Neural progenitor cell (in vitro differentiated cells): ENCODE measurements around the gene JADE3. TPM values are rescaled to one million over a fixed set of nuclear protein-coding genes. Genes with fewer than 3 reads are reported as not detected.

Source experiments
- DNase-seq: peaks from one replicate; pipeline ENCODE4 v3.0.0-alpha.2; 2016; ENCODE audit warnings: low spot score
- H2AFZ ChIP-seq: fragments of 200-600 bp; sonication (generic); replicated peaks from 2 replicates; pipeline ENCODE4 v1.6.1; 2016; ENCODE audit warnings: antibody characterized with exemption
- H3F3A ChIP-seq: fragments of 200-600 bp; sonication (generic); 2 replicates; pipeline ENCODE4 v1.6.1; 2016; ENCODE audit warnings: antibody characterized with exemption, low read depth
- H3K27ac ChIP-seq: fragments of 200-600 bp; sonication (generic); 2 replicates; pipeline ENCODE4 v1.5.1; 2016; ENCODE audit warnings: mild to moderate bottlenecking
- H3K27me3 ChIP-seq: fragments of 200-600 bp; sonication (generic); 2 replicates; pipeline ENCODE4 v1.6.1; 2016; ENCODE audit warnings: mild to moderate bottlenecking, moderate library complexity
- H3K36me3 ChIP-seq: fragments of 200-600 bp; sonication (generic); 2 replicates; pipeline ENCODE4 v1.5.1; 2016
- H3K4me1 ChIP-seq: fragments of 200-600 bp; sonication (generic); 2 replicates; pipeline ENCODE4 v1.6.1; 2016; ENCODE audit warnings: mixed run types
- H3K4me2 ChIP-seq: fragments of 200-600 bp; sonication (generic); 2 replicates; pipeline ENCODE4 v1.6.1; 2016
- H3K4me3 ChIP-seq: fragments of 200-600 bp; sonication (generic); 2 replicates; pipeline ENCODE4 v1.5.1; 2016
- H3K79me2 ChIP-seq: fragments of 200-600 bp; sonication (generic); 2 replicates; pipeline ENCODE4 v1.6.1; 2016; ENCODE audit warnings: low read depth
- H3K9ac ChIP-seq: fragments of 200-600 bp; sonication (generic); 2 replicates; pipeline ENCODE4 v1.6.1; 2016
- H3K9me3 ChIP-seq: fragments of 200-600 bp; sonication (generic); 2 replicates; pipeline ENCODE4 v1.5.1; 2016; ENCODE audit warnings: low read depth
- H4K20me1 ChIP-seq: fragments of 200-600 bp; sonication (generic); 2 replicates; pipeline ENCODE4 v1.6.1; 2016; ENCODE audit warnings: low read depth
- H3K27ac Mint-ChIP-seq: 3 replicates; pipeline ENCODE4 v1.8.0; 2021; ENCODE audit warnings: mixed read lengths
- H3K27me3 Mint-ChIP-seq: 2 replicates; pipeline ENCODE4 v1.8.0; 2022; ENCODE audit warnings: low read depth, mild to moderate bottlenecking, inconsistent platforms, moderate library complexity, mixed read lengths; ENCODE audit not compliant: insufficient read depth
- H3K36me3 Mint-ChIP-seq: 3 replicates; pipeline ENCODE4 v1.8.0; 2021; ENCODE audit warnings: mixed read lengths
- H3K4me1 Mint-ChIP-seq: 3 replicates; pipeline ENCODE4 v1.8.0; 2021; ENCODE audit warnings: mixed read lengths
- H3K4me3 Mint-ChIP-seq: 3 replicates; pipeline ENCODE4 v1.8.0; 2021; ENCODE audit warnings: mild to moderate bottlenecking, moderate library complexity, mixed read lengths
- H3K9me3 Mint-ChIP-seq: 3 replicates; pipeline ENCODE4 v1.8.0; 2020; ENCODE audit warnings: mixed read lengths
- EZH2 ChIP-seq: fragments of 200-600 bp; sonication (generic); IDR thresholded peaks from 2 replicates; pipeline ENCODE4 v1.6.1; 2017; ENCODE audit warnings: antibody characterized with exemption, mild to moderate bottlenecking, moderate library complexity
- EZH2phosphoT487 ChIP-seq: fragments of 200-600 bp; sonication (generic); IDR thresholded peaks from 2 replicates; pipeline ENCODE4 v1.6.1; 2017; ENCODE audit warnings: antibody characterized with exemption
- total RNA-seq: library from RNA; depleted of rRNA; stranded (reverse); fragments of >200 nt; gene quantifications from 2 replicates; pipeline ENCODE4 v1.2.3, GENCODE V29; 2015; ENCODE audit warnings: low replicate concordance
- TF ChIP-seq, protein P1 (sequence below): fragments of 200-600 bp; sonication (generic); IDR thresholded peaks from 2 replicates; pipeline ENCODE4 v1.5.1; 2017; ENCODE audit warnings: antibody characterized with exemption, mild to moderate bottlenecking

Gene JADE3
- total RNA-seq, 1 donor from 2014 or later, result 28.1 TPM

DNA sequence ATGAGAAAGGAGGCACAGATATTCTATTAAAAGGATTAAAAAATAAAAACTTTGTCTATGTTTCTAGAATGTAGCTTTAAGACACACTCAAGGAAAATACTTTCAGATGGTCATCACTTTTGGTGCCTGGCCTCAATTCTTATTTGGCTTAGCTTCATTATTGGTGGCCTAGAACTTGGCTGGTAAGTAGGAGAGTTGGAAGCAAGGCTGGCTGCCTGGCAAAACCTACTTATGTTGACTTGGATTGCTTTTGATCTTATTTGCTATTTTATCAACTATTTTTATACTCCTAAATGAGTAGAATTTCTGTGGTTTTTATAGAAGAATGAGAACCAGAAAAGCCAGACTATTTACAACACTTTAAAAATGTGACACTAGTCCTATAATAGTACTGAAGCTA is 35.3 kb upstream of the JADE3 start:
- Histone ChIP-seq H3K4me2 (no peak overlapping the region), H2AFZ (no peak overlapping the region), H3F3A (no peaks in the 10 kb centered on the region), H3K4me3 (no peak overlapping the region), H3K27me3 (no peaks in the 10 kb centered on the region), H4K20me1 (no peaks in the 10 kb centered on the region), H3K9ac (no peak overlapping the region), H3K27ac (no peak overlapping the region), H3K79me2 (no peaks in the 10 kb centered on the region), H3K4me1 (peaks cover 1% of the 10 kb centered on the region), H3K9me3 (peaks cover 12% of the 10 kb centered on the region), H3K36me3 (no peaks in the 10 kb centered on the region)
- H3K27ac Mint-ChIP-seq, result no peak overlapping the region
- no peak for DNase-seq
- no peaks in the 10 kb centered on the region for H3K27me3 Mint-ChIP-seq
- H3K9me3 Mint-ChIP-seq, result no peaks in the 10 kb centered on the region
- peaks cover 2% of the 10 kb centered on the region for H3K36me3 Mint-ChIP-seq
- no peaks in the 10 kb centered on the region for H3K4me1 Mint-ChIP-seq
- no peak overlapping the region for H3K4me3 Mint-ChIP-seq
- TF ChIP-seq, protein P1, sequence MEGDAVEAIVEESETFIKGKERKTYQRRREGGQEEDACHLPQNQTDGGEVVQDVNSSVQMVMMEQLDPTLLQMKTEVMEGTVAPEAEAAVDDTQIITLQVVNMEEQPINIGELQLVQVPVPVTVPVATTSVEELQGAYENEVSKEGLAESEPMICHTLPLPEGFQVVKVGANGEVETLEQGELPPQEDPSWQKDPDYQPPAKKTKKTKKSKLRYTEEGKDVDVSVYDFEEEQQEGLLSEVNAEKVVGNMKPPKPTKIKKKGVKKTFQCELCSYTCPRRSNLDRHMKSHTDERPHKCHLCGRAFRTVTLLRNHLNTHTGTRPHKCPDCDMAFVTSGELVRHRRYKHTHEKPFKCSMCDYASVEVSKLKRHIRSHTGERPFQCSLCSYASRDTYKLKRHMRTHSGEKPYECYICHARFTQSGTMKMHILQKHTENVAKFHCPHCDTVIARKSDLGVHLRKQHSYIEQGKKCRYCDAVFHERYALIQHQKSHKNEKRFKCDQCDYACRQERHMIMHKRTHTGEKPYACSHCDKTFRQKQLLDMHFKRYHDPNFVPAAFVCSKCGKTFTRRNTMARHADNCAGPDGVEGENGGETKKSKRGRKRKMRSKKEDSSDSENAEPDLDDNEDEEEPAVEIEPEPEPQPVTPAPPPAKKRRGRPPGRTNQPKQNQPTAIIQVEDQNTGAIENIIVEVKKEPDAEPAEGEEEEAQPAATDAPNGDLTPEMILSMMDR, result no peak
- no peak for TF ChIP-seq EZH2
- TF ChIP-seq EZH2phosphoT487, result no peak

DNA sequence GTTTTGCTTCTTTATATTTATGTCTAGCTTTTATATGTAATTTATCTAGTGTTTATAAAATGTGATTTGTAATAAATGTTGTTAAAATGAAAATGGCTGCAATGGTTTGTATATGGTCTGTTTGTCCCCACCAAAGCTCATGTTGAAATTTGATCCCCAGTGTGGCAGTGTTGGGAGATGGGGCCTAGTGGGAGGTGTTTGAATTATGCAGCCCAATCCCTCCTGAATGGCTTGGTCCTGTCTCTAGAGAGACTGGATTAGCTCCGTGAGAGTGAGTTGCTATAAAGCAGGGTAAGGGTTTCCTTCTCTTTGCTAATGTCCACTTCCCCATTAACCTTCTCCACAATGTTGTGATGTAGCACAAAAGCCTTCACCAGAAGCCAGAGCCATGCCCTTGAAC is 30.0 kb upstream of the JADE3 start:
- peaks cover 4% of the 10 kb centered on the region for H3K9me3 ChIP-seq
- peaks cover 6% of the 10 kb centered on the region for H3F3A ChIP-seq
- H3K9ac ChIP-seq, result no peak overlapping the region
- no peaks in the 10 kb centered on the region for H3K27me3 ChIP-seq
- H3K4me3 ChIP-seq, result no peak overlapping the region
- Mint-ChIP-seq H3K27me3 (peaks cover 3% of the 10 kb centered on the region), H3K27ac (no peak overlapping the region), H3K9me3 (no peaks in the 10 kb centered on the region), H3K4me1 (peaks cover 7% of the 10 kb centered on the region), H3K36me3 (peaks cover 2% of the 10 kb centered on the region), H3K4me3 (no peak overlapping the region)
- H2AFZ ChIP-seq, result no peak overlapping the region
- H3K4me1 ChIP-seq, result peaks cover 9% of the 10 kb centered on the region
- TF ChIP-seq EZH2 (no peak), EZH2phosphoT487 (no peak)
- TF ChIP-seq, protein P1, result no peak
- H3K27ac ChIP-seq, result peak overlapping the region; percentile 25
- no peaks in the 10 kb centered on the region for H4K20me1 ChIP-seq
- no peaks in the 10 kb centered on the region for H3K36me3 ChIP-seq
- H3K79me2 ChIP-seq, result no peaks in the 10 kb centered on the region
- H3K4me2 ChIP-seq, result peak overlapping the region; percentile 53
- peak; percentile 61 for DNase-seq

DNA sequence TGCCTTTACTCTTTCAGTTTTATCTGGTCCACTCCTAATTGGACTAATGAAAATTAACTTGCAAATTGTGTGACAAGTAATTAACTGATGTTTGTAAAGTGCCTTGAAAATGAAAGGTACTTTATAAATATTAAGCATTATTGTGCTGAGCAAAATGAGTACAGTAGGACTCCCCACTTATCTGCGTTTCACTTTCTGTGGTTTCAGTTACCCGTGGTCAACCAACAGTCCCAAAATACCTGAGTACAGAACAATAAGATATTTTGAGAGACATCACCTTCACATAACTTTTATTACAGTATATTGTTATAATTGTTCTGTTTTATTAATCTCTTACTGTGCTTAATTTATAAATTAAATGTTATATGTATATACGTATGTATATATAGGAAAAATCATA is 27.4 kb upstream of the JADE3 start:
- no peaks in the 10 kb centered on the region for H3K27me3 ChIP-seq
- H3K27me3 Mint-ChIP-seq, result peaks cover 3% of the 10 kb centered on the region
- DNase-seq, result no peak
- H3K9ac ChIP-seq, result no peak overlapping the region
- no peak overlapping the region for H3K27ac ChIP-seq
- no peaks in the 10 kb centered on the region for H3K9me3 ChIP-seq
- H3K79me2 ChIP-seq, result no peaks in the 10 kb centered on the region
- H2AFZ ChIP-seq, result no peak overlapping the region
- H3K4me1 Mint-ChIP-seq, result peaks cover 7% of the 10 kb centered on the region
- H3K27ac Mint-ChIP-seq, result no peak overlapping the region
- no peak overlapping the region for H3K4me2 ChIP-seq
- no peak overlapping the region for H3K4me3 Mint-ChIP-seq
- H3K36me3 Mint-ChIP-seq, result no peaks in the 10 kb centered on the region
- no peaks in the 10 kb centered on the region for H4K20me1 ChIP-seq
- peaks cover 9% of the 10 kb centered on the region for H3K4me1 ChIP-seq
- no peaks in the 10 kb centered on the region for H3K36me3 ChIP-seq
- TF ChIP-seq, protein P1, result no peak
- TF ChIP-seq EZH2, result no peak
- TF ChIP-seq EZH2phosphoT487, result no peak
- no peak overlapping the region for H3K4me3 ChIP-seq
- no peaks in the 10 kb centered on the region for H3K9me3 Mint-ChIP-seq
- peaks cover 6% of the 10 kb centered on the region for H3F3A ChIP-seq
